Fibroblast of skin of right biceps (primary cell): Measurements from ENCODE around the gene MAT2B.

Source experiments
- DNase-seq: peaks from one replicate; pipeline ENCODE4 v3.0.0-alpha.2; 2013

MAT2B gene

DNA sequence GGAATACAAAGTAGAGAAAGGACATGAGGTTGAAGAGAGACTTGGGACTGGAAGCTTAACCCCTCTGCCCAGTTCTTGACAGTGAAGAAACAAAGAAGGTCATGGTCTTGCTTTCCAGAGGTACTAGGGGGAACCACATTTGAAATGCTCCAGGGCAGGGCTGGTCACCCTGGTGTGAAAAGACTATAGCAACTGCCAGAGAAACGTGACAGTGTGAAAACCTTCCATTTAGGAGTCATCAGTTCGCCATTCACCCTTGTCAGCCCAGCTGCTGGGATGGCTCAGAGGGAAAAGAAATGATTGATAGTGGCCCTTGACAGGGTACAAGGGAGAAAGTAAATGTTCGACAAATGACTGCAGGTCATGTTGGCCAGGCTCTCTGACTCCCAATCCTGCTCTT, 56.7 kb downstream of the MAT2B start:
- DNase-seq, result no peak

DNA sequence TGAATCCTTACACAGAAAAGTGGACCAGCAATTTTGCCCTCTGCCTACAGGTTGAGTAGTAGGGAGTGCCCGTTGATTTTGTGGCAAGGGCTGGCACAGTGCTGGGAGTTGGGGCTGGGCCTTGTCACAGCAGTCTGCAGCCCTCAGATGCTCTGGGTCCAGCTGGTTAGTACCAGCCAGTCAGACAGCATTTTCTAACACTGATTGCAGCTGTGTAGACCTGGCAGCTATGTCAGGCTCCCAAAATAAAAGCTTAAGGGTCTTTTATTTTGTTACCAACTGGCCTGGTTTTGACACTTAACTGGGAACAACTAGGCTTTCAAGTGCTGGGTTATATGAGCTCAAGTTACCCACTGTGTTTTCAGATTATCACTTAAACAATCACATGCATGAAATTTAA, 57.7 kb downstream of the MAT2B start:
- no peak for DNase-seq

DNA sequence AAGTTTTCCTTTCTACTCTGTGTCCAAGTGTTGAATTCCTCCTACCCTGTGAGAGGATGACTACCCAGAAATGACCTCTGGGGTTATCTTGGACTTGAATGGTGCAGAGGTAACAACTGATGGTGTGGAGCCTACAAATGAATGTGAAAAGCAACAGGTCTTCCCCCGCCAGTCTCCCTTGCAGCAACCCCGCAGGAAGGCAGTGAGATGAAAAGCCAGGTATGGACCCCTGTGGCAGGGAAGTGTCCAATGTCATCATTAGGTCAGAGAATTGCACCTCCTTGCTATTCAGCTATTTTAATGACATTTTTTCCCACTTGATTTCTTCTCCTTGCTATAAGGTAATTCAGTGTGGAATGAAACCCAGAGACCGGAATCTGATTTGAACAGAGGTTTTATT, 58.5 kb downstream of the MAT2B start:
- no peak for DNase-seq

DNA sequence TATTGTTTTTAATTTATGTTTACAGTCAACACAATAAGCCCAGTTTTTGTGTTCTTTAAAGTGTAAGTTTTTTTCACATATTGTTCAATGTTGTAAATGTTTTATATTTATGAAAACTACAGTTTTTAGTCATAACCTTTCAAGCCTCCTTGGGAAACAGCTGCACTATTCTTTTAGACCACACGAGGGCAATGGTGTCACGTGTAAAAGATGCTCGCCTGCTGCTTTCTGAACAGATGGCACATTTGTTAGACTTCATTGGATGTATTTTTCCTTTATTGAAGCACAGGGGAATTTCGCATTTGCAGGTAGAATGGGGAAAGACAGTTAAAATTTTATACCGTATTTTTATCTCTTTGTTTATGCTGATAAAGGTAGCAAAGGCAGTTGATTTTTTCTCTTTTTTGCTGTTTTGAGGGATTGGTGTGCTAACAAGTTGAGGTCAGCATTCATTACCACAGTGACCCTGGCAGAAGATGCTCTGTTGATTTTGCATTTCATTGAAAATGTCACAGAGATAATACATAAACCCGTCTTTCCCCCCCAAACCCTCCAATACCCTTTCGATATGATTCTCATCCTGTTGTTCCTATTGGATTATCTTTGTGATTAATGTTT, 59.0 kb downstream of the MAT2B start:
- peak; percentile 59 for DNase-seq

DNA sequence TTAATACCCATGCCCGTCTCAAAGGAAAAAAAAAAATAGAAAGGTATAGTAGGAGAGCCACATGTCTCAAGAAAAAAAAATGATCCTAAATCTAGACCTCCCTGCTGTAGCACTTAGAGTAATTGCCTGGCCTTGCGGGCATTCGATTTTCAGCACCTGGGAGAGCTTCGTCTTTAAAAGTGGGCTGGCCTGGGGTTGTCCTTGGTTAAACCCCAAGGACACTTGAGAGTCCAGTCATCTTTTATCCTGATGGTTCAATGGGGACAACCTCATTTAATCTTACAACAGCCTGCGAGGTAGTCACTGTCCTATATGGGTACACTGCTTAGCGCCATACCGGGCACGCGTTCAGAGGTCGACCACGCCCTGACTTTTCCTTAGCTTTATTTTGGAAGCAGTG, 60.1 kb downstream of the MAT2B start:
- no peak for DNase-seq

DNA sequence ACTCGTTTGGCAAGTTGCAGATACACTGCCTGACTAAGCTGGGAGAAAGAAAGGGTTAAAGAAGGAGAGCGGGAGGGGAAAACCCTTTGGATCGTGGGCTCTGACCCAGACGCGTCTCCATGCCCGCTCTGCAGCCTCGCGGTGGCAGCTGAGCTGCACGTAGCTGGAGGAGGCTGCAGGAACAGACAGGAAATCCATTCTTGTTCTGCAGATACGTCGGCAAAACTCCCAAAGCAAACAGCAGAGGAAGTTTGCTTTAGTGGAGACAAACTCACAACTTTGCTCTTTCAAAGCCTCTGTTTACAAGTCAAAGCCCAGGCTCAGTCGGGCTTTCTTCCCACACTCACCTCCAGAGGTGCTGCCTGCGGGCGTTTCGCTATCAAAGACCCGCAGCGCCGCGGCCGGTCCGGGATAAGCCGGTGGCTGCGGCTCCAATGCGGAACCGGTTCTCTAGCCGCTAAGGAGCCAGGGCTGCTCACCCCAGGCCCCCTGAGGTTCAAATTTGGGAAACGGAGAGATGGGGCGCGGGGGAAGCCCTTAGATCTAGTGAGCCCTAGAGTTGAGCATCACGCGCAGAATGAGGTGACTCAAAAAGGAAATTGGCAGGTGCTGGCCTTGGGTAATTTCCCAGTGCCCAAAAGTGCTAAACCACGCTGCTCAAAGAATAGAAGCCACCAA, 60.7 kb downstream of the MAT2B start:
- peak; percentile 36 for DNase-seq

DNA sequence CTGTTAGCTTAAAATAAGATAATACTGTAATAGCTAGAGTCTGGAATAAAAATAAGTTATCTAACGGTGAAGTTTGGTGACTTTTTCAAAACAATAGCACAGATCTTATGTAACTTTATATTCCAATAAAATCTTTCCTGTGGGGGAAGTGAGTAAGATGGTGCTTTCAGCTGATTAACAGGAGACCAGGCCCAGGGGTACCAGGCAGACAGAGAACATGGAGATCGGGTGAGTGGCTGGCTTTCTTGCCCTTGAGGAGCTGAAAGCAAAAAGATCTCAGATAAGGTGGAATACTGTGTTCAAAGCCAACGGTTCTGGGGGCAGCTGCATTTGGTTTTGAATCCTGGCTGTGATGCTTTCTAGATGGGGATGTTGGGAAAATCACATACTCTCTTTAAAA, 61.3 kb downstream of the MAT2B start:
- DNase-seq, result no peak

DNA sequence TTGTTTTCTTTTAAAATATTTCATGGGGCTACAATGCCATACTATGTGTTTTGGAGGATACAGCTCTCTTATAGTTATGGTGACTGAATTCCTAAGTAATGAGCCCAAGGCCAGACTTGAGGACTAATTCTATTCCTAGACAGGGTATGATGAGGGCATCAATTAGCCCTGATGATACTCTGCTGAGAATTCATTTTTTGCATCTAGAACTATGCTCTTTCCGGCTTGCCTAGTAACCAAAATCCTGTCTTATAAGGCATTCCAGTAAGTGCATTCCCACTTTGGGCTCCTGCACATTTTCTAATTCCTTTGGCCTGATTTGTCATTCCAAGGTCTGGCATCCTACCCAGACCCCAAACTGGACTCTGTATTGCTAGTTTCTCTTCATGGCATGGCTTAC, 62.4 kb downstream of the MAT2B start:
- DNase-seq, result peak; percentile 73
